CD4-positive, alpha-beta T cell treated with Interleukin-4 for 1 hour (primary cell): Measurements from ENCODE around the gene MCM3.

Experiments
- DNase-seq, 2 donors: peaks; one replicate each; pipeline ENCODE4 v3.0.0-alpha.2; 2020 to 2022

Gene MCM3

DNA sequence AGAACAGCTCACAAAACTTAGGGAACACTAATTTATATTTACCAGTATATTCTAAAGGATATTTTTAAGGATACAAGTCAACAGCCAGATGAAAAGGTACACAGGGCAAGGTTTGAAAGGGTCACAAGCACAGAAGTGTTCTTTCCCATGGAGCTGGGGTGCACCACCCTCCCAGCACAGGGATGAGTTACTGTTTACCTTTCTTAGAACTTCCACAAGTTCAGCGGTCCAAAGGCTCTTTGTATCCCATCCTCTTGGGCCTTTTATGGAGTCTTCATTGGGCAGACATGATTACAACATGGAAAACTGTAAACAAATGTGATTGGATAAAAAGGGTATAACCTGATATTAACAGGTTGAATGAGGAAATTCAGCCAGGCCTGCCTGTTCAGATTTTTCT, 39.1 kb downstream of the MCM3 start:
- DNase-seq = no peak

DNA sequence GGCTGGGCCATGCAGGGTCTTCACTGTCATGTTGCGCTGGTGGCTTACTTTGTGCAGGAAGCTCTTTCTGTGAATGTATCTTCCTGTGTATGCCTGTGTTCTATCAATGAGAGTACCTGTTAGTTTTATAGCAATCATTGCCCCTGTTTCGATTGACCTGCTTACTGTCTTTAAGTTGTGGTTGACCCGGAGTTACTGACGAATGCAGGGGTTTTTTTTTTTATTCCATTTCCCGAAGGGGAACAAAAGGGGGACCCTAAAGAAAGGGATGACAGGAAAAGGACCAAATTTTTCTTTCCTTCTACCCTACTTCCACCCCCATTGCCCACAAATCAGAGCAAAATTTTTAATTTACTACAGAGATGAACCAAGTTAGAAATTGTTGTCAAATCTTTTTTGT, 40.1 kb downstream of the MCM3 start, which contains the start of gene IL17F:
TSS of gene IL17F (minus strand) at position 101 of the 400 bp plus-strand sequence. CDS start at position 30, 71 bp downstream.
- DNase-seq = no peak

DNA sequence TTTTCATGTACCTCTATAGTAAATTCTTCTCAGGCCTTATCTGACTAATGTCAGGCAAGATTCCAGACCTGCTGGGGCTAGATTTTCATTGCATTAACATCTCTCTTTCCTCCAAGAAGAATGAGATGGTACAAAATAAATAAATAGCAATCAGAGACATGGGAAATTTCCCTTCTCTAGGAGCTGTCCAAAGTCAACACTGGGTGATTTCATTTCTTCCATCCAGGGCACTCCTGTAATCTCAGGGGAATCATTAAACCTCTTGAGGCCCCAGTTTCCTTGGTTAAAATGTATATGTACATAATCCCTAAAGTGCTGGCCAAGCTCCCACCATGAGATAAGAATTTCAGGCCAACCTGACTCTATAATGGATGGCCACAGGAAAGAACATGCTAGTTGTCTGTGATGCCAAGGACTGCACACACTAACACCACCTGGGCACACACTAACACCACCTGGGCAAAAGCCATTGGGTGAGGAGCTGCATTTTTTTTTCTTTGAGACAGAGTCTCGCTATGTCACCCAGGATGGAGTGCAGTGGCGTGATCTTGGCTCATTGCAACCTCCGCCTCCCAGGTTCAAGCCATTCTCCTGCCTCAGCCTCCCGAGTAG, 41.2 kb downstream of the MCM3 start:
- no peak for DNase-seq

DNA sequence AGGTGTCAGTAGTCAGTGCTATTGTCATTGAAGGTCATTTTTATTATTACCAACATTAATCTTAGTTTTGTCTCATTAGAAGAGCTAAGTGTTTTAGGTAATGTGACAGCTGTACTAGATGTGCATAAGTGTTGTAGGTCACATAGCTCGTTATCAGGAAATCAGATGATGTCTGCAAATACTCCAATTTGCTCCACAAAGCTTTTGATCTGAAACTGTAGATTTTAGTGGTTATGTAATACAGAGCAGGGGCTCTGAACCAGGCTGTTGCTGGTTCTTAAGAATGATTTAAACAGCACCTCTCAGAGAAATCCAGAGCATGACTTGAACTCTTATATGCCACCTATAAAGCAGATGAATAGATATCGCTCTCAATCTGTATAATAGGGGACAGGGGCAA, 42.7 kb downstream of the MCM3 start:
- no peak for DNase-seq

DNA sequence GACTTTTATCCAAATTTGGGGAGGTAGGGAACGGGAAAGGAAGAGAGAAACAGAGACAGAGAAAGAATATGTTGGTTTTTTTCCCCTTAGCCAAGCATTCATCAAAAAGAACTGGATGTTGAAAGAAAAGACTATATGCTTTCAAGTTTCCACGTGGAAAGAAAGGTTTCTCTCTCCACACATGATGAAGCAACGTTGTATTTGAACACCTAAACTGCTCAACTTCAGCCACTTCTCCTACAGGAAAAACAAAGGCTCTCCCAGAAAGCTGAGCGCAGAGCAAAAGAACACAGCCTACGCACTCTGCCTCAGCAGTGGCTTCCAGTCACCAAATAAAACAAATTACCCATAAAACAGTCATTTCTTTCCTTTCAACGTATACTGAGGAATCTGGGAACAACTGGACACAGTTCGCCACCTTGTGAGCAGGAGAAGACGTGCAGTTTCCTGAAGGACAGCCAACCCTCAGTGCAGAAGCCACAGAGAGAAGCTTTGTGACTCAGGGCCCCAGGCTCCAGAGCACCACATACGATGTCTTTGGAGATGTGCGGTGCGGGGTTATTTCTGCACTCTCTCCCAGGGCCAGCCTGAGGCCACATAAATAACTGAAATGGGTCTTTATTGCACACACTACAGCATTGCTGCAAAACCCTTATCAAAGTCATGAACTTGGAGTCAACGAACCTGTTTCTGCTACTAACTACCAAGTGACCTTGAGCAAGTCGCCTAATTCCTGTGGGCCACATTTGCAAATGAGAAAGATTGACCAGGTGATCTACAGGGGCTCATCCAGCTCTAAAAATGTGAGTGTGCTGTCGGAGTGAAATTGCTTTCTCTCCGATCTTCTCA, 50.3 kb downstream of the MCM3 start:
- DNase-seq = no peak

DNA sequence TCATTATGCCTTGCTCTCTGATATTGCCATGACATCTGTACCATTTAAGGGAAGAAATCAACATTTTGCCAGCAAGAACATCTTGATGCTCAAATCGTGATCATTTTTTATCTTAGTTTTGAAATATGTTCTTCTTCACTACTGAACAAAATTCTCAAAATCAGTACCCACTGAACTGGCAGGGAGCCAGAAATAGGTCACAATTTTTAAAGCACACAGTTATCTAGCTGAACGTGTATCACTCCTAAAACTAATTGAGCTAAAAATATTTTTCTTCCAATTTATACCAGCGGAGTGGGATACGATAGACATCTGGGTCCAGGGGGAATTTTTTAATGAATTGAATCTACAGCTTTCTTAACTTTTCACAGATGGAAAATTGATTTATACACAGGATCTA, 51.5 kb downstream of the MCM3 start:
- DNase-seq = no peak

DNA sequence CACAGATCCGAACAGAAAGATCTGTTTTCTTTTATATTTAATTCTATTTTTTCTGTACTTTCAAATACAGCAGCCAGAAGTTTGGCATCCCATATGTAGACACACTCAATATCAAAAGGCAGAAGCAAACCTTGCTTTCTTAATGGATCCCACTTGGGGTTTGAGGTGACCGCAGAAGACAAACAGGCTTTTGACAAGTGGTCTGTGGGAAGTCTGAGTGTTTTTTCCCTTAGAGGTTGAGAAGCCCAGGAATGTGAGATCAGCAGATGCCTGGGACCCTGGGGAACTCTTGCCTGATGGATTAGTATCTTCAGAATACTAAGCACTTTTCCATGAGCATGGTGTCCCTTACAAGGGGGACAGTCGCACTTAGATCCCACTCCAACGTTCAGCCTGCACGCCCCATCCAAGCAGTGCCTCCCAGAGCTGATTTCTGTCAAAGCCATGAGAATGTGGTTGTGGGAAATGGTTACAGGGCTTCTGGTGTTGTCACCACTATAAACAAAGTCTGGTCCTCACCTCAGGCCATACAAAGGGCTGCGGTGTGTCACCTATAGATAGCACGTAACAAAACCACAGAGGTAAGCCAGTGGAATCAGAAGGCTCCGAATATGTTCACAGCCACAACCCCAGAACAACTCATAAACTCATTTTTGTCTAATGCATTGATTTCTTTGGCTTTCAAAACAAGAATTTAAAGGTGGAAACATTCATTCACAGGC, 53.0 kb downstream of the MCM3 start:
- DNase-seq = peak in 1 of 2 donors; percentile 9

DNA sequence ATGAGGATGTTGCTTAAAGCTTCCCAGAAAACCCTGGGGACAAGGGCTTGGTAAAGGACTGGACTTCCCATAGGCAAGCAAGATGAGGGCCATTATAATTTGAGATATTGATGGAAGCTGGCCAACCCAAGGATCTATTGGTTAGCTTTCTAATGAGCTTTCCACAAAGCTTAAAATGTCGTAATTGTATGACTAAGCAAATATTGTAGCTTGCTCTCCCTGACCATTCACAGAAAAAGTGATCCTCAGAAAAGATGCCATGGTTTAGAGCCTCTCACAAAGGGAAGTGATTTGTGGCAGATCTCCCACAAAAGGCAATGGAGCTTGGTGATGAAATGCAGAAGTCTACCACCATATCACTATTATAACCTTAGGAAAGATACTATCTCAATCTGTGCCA, 53.9 kb downstream of the MCM3 start:
- no peak for DNase-seq

DNA sequence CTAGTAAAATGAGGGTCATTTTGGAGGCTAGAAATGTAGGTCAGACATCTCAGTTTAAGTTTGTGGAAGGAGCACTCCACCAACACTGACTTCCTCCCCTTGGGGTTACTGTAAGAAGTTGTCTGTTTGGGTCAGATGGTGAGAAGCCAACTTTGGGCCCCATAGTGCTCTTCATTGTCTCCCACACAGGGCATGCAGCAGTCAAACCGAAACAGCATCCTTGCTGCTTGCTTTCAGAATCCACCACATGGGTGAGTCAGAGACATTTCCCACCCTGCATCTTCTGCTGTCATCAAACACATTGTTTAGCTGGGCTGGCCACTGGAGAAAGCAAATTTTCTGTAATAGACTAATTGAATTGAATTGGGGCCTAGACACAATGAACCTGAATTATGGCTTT, 57.0 kb downstream of the MCM3 start:
- DNase-seq = peak in 1 of 2 donors; percentile 3

DNA sequence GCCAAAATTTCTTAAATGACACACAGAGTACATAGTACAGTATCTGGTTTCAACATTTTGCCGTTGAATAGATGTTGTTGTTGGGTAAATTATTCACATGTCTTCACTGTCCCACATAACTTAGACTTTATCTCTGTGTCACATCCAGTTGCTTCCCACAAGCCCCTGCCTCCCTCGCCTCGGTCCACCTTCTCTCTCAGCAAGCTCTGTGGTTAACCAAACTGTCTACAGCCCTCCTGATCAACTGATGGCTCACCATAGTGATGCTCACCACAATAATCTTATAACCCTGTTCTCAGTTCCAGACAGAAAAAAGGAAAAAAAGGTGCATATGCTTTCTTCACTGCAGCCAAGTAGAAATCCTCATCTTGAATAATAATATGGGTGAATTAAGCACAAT, 63.2 kb downstream of the MCM3 start:
- DNase-seq = no peak

DNA sequence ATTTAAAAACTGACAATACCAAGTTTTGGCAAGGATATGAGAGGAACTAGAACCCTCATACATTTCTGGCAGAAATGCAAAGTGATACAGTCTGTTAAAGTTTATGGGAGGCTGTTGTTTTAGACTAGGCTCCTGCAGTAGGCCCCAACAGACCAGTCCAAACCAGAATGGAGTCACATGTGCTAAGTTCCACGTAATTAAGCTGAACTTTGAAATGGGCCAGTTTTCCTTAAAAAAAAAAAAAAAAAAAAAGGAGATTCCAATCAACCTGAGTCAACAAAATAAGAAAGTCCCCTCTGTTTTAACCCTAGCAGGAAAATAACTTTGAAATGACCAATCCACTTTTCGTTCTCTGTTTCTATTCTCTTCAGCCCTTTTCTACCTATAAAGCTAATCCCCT, 66.8 kb downstream of the MCM3 start:
- DNase-seq = no peak

DNA sequence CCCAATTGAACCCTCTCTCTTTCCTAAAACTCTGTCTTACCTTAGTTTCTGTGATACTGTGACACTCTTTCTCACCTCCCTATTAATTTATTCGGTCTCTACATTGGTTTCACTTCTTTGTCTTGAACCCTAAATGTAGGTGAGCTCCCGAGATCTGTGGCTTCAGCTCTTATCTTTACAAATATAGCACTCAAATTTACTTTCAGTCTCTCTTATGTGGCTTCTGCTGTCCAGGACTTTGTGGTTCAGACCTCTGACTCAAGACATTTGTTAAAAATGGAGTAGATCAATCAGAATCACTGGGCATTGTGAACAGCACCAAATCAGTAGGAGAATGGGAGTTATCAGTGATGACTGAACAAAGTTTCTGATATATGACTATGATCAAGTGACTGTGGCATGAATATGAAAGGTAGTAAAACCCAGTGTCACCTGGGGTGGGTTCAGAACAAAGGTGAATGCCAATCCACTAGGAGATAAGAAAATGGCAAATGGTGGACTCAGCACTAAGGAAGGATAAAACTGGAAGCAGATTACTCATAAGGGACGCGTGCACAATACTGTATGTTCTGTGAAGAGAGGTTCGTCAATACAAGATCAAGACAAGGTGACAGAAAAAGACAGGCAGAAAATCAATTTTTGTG, 67.5 kb downstream of the MCM3 start:
- no peak for DNase-seq

DNA sequence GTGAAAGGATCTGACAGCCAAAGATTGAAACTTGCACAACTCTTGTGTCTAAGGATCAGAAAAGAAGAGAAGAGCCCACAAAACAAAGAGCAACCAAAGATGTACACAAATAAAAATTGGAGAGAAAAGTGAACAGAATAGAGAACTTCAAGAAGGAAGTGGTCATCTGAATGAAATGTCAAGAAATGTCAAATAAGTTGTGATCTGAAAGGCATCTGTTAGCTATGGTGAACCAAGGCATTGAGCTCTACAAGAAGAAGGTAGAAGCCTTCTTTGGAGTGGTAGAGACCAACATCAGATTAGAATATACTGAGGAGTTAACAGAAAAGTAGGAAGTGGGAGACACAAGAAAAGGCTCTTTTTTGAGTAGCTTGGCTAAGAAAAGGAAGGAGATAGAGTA, 68.8 kb downstream of the MCM3 start:
- DNase-seq = no peak
